NCI-H2107 (cell line): Measurements from ENCODE around the gene ZDHHC7.

ENCODE experiments used
- DNase-seq: peaks from one replicate; lab custom pipeline; 2025; lab: John Stamatoyannopoulos, UW

ZDHHC7 gene

DNA sequence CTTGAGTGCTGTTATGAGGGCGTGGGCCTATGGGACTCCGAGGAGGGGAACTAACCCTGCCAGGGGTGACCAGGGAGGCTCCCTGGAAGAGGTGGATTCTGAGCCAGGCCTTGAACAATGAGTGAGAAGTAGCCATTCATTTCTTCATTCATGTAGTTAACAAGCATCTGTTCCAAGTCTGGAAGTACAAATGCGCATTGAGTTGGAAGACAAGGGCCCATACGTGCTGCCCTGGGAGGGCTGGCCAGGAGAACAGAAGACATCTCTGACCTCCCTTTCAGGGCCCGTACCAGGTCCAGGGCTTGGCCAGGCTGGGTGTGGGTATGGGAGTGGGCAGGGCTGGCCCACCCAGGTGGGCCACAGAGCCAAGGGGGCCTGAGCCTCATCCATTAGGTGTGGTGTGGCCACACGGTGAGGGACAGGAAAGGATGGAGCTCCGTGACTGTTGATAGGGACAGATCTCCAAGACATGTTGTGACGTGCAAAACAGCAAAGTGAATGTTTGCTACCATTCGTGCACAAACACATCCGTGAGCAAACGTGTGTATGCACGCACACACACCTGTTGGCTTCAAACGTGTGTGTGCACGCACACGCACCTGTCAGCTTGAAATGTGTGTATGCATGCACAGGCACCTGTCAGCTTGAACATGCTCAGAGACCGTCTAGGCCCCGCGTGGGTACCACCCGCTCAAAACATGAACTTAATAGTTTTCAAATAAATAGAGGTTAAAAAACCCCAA is 46.8 kb downstream of the ZDHHC7 start:
- no peak for DNase-seq

DNA sequence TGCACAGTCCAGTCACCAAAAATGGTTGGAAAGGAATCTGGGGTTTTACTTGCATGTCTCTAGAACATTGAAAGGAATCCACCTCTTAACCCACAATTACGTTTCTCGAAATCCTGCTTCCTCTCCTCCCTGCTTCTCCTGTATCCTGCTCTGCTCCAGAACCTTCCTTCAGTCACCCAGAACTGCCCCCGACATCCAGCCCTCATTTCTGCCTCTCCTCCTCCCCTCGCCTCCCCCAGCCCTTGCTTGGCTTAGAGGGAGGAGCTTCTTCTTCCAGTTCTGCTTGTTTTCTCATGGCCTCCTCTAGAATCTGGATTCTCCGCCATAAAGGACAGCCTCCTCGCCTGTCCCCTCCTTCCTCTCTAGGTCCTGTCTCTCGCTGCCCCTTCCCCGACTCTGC is 48.3 kb downstream of the ZDHHC7 start:
- DNase-seq, result no peak

DNA sequence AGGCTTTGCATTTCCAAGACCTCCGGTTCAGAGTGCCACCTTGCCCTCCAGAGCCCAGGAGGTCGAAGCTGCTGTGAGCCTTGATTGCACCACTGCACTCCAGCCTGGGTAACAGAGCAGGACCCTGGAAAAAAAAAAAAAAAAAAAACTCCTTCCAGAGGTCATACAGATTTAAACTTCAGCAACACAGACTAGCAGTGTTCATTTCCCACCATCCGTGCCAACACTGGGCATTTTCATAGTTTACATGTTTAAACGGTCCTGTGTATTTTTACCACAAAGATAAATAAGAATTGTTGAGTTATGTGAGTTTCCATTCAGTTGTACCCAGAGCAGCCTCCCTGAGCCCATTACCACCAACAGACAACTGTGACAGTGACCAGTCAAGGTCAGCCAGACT is 50.4 kb downstream of the ZDHHC7 start:
- no peak for DNase-seq

DNA sequence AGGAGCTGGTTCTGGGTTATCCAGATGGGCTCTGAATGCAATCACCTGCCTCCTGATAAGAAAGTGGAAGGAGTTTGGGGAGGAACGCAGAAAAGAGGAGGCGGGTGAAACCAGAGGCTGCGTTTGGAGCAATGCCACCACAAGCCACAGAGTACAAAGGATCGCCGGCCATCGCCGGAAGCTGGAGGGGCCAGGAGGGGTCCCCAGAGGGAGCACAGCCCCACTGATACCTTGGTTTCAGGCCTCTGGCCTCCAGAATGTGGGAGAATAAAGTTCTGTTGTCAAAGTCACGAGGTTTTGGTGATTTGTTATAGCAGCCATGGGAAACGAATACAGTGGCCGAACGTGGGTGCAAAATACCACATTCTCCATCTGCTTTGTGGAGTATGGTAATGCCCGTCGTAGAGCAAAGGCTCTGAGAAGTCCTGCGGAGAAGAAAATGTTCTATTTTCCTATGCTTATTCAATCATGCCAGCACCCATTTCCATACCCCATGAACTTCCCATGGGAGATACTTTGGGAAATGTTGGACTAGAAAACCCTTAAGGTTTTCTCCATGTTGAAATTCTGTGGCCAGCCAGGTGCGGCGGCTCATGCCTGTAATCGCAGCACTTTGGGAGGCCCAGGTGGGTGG is 51.4 kb downstream of the ZDHHC7 start:
- DNase-seq, result no peak

DNA sequence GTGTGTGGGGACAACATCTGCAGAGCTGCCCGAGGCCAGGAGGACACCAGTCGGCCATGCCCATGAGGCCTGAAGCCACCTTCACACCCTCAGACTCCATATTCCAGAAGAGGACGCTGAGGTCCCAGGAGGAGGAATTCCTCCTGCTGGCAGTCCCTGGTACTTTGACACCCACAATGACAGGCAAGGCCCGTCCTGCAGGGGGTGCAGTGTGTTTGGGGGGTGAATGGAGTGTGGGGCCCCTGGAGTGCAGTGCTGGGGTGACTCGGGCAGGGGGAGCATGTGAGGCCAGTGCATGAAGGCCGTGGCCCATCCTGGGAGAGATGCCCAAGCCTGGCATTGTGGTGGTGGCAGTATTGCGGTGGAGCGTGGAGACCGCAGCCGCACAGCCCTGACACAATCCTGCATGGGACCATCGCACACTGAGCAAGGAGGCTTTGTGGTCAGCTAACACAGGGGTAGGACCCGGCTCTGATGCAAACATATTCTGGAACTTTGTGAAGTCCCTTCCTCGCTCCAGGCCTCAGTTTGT is 52.2 kb downstream of the ZDHHC7 start:
- no peak for DNase-seq

DNA sequence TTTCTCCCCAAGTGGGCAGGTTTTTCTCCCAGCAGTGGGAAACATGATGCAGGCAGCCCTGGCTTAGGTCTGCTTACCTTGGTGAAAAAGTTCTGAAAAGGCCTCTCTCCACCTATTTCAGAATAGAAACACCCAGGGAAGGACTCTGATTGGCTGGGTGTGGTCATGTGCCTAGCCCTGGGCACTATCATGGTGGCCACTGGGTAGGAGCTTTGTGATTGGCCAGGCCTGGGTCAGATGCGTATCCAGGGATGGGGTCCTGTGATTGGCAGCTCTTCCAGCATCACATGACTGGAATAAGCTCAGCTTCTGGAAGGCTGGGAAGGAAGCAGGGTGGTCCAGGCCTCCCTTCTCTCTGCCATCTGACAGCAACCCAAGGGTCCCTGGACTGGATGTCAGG is 53.5 kb downstream of the ZDHHC7 start:
- no peak for DNase-seq

DNA sequence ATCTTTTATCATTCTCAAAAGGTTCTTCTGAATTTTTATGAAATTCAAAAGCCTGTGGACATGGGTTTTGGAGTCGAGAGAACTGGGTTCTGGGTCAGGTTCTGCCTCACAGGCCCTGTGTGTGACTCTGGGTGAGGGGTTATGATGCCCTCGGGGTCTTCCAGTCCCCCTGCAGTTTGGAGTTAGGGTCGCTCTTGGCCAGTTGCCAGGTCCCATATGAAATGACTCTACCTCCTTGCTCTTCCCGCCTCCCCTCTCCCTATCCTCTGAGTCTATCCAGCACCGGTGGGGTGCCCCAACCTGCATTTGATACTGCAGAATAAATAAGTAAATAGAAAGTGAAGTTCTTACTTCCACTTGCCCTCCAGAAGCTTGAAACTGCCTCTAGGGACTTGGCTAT is 54.1 kb downstream of the ZDHHC7 start:
- DNase-seq, result no peak

DNA sequence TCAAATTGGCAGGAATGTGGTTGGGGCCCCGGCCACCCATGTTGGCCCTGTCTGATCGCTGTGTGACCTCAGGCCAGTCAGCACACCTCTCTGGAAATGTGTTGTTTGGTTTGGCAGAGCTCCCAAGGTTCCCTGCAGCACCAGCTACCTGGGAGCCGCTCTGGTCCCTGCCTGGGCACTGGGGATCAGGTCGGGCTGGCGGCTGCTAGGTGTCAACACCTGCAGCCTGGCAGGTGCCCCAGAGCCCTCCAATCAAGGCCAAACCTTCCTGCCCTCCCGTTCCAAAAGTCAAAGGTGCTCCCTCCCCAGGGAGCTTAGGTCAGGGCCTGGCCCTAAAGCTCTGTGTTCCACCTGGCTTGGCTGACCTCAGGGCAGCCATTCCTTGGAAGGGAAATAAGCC is 55.9 kb downstream of the ZDHHC7 start:
- no peak for DNase-seq

DNA sequence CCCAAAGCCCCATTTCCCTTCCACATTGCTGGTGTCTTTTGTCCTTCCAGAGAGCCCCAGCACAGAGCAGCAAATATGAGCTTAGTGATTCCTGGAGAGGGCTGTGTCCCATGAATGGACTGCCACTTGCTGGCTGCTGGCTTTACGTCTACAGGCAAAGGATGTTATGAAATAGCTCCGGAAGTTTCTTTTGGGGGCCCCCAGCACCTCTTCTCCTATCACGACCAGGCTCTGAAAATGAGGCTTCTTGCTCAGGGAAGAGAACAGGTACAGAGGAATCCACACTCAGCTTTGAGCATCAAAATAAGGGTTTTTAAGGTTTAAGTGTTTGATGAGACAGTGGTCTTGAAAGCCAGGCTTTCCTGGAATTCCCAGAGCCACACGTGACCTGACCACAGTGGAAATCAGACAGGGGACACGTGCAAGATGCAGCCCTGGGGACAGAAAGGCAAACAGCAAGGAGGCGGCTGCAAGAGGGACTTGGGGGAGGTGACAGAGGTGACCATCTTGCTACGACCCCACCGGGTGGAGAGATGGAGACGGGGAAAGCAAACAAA is 58.1 kb downstream of the ZDHHC7 start:
- no peak for DNase-seq

DNA sequence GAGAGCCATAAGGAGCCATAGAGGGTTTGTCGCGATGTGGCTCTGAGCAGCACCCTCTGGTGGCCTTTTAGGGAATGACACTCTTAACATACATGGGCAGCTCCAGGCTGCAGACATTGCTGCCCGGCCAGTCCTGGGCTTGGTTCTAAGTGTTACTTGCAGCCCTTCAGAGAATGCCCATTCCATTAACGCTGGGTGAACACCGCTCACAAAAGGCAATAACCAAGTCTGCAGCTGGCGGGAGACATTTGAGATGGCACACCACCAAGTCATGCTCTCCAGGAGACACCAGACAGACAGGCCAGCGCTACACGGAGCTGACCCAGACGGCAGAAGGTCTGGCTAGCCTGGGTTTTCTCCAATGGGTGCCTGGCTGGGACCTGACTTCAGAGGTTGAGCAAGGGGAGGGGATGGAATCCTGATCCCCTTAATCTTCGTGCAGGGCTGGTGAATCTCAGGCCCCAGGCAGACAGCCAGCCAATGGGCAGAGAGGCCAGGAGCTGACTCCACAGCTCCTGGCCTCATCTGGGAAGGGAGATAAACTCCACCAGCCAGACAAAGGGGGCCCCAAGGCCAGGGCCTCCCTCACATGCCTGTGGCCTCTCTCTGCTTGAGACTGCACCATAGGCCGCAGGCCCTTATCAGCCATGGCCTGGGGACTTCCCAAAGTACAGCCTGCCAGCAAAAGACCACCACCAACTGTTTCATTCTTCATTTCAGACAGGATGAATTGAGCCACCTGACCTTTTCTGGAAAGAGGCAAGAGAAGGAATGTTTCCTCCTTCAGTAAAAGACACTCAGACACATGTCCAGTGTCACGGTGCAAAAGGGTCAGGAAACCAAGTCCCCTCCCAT is 58.8 kb downstream of the ZDHHC7 start:
- DNase-seq, result peak; percentile 78

DNA sequence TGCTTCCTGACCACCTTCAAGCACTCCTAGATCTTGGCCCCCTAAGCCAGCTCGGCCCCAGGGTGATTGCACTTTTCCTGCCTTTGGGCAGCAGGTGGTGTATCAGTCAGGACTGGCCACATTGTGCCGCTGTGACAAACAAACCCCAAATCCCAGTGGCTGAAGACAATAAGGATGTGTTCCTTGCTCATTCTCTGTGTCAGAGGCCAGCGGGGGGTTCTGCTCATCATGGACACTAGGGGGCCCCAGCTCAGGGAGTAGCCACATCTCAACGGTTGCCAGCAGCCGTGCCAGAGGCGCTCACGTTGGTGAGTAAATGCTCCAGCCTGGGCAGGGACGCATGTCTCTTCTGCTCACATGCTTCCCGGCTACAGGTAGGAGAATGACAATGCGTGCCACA is 60.4 kb downstream of the ZDHHC7 start:
- no peak for DNase-seq

DNA sequence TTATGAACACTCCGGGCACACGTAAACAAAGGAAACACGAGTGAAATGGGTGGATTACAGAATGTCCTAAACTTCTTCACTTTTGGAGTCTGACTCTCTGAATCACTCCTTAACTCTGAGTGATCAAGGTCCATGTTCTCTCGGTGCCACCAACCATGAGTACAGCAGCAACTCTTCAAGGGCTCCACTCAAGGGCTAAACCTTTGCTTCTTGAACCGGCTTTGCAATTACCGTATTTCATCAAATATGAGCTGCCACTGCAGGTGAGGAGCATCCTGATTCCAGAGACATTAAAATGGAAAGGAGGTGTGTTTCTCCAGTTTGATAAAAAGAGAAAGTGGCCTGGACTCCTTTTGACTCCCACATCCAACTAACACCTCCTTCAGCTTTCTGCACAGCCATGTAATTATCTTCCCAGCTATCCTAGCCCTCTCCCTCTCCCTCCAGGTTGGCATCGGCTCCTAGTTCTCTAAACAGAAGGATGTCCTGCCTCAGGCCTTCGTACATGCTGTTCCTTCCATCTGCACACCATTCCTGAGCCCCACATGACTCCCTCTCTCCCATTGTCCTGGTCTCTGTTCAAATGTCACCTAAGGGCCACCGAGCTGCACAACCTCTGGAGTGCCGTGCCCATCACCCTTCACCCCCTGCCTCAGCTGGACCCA is 61.4 kb downstream of the ZDHHC7 start:
- DNase-seq, result no peak

DNA sequence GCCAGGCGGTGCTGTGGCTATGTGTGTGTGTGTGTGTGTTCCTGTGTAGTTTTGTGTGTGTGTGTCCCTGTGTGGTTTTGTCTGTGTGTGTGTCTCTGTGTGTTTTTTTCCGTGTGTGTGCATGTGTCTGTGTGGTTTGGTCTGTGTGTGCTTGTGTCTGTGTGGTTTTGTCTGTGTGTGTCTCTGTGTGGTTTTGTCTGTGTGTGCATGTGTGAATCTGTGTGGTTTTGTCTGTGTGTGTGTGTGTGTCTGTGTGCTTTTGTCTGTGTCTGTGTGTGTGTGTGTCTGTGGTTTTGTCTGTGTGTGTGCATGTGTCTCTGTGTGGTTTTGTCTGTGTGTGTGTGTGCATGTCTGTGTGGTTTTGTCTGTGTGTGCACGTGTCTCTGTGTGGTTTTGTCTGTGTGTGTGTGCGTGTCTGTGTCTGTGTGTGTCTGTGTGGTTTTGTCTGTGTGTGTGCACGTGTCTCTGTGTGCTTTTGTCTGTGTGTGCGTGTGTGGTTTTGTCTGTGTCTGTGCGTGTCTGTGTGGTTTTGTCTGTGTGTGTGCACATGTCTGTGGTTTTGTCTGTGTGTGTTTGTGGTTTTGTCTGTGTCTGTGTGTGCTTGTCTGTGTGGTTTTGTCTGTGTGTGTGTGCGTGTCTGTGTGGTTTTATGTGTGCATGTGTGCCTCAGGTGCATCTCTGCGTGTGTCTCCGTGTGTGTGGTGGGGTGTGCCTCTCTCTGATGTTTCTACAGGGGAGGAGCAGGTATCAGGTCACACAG is 62.3 kb downstream of the ZDHHC7 start:
- no peak for DNase-seq

DNA sequence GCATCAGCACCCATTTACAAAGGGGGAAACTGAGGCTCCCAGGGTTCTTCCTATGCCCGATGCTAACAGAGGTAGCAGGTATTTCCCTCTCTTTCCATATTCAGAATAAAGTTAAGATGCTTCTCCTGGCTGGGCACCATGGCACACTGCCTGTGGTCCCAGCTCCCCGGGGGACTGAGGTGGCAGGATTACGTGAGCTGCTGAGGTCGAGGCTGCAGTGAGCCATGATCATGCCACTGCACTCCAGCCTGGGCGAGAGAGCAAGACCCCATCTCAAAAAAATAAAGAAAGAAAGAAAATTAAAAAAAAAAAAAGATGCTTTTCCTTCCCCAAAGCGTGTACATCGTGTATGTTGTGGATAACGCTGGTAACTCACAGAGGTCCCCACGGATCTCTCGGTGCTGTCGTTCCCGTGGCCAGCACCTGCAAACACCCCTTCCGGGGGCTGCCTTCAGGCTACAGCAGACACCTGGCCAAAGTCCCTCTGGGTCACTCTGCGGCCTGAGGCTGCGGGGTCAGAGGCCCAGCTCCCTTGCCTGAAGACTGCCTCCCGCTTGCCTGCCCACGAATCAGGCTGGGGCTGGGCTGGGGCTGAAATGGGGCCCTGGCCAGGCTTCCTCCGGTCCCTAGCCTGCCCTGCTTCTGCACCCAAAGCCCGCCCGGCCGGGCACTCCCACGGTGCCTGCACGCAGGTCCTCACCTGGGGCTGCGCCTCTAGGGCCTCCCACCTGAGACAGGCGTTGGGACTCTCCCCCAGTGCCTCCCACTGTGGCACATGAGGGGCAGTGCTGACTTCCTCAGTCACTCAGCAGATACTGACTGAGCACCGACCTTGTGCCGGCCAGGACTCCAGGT is 63.1 kb downstream of the ZDHHC7 start:
- DNase-seq, result no peak

DNA sequence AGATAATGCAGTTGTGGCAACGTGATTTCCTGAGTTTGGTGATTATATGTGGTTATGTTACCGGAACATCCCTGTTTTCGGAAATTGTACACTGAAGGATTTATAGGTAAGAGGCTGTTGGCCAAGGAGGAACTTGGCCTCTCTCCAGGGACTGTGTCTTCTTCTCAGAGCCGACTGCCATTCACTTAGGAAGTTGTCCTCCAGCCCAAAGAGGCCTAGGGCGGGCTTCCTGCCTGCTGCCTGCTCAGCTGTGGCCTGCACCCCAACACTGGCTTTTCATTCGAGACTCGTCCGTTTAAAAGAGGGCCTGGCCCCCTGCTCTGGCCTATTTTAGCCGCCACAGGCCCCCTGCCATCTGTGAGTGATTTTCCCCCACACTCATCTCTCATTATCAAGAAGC is 64.3 kb downstream of the ZDHHC7 start:
- DNase-seq, result no peak

DNA sequence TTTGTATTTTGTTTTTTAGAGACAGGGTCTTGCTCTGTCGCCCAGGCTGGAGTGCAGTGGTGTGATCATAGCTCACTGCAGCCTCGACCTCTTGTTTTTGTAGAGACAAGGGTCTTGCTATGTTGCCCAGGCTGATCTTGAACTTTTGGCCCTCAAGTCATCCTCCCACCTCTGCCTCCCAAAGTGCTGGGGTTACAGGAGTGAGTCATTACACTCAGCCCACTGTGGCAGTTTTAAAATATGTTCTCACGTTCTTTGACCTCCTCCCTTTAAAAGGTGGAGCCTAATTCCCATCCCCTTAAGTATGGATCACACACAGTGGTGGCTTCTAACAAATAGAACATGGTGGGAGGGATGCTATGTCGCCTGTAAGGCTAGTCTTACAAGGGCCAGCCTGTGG is 67.7 kb downstream of the ZDHHC7 start:
- DNase-seq, result no peak

DNA sequence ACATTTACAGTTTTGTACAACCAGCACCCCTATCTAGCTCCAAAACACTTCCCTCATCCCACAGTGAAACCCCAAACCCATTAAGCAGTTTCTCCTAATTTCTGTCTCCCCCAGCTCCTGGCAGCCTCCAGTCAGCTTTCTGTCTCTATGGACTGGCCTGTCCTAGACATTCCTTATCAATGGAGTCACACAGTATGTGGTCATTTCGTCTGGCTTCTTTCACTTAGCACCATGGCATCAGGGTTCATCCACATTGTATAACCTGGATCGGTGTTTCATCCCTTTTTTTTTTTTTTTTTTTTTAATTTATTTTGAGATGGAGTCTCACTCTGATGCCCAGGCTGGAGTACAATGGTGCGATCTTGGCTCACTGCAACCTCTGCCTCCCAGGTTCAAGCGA is 68.5 kb downstream of the ZDHHC7 start:
- no peak for DNase-seq

DNA sequence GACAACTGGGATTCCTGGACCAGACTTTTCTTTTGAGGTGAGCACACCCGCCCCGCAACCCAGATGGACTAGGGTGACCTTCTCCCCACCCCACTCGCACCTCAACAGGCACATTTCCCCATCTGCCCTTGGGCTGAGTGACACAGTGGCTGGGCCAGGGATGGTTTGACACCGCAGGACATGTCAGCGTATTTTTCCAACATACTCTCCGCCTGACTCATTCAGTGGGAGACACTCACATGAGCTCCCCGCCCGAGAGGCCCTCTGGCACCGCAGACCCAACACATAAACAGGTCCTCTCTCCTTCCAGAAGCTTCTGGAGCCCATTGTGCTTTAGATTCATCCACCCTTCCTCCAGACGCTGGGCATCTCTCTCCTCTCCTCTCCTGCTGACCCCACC is 69.4 kb downstream of the ZDHHC7 start:
- DNase-seq, result no peak

DNA sequence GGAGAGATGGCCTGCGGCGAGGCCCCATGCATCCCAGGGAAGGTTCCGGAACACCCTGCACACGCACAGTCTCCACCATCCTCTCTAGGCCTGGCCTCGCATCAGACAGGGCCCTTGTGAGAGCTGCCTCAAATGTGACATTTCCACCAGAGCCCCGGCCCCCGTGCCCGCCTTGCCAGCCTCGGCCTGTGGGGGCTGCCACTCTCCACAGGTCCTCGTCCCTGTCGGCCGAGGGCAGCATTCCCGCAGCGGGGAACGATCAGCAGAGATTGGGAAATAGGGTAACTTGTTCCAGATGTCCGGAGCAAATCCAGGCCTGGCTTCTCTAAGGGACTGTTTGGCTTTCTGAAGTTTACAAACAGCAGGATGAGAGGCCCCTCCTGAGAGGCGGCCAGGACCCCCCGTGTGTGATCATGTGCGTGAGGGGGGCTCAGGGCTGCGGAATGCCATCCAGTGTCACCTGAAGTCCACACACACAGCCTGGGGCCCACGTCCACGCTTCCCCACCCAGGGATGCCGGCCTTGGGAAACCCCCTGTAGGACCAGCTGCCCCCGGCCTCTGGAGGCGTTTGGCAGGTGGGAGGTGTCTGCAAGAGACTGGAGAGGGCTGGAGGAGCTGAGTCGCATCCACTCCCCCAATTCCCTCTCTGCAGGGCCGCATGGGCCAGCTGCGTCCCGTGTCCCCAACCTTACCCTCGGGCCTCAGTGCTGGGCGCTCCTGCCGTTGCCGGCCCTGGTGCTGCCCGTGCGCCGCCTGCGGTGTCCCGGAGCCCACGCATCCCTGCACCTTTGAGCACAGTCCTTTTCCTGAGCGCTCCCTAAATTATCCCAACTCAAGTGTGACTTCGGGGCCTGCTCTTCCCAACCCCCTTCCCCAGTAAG is 70.4 kb downstream of the ZDHHC7 start:
- no peak for DNase-seq
